Neural cell (in vitro differentiated cells): ENCODE data around the gene PFN3.
"Not testable (repeated sequence)": the region's sequence is repeated elsewhere in the genome, so short reads cannot be mapped to it uniquely, and the experiment has no call there.

Experiments
- MXI1 ChIP-seq: fragments of 450-650 bp; conservative IDR thresholded peaks from 2 replicates; pipeline ENCODE4 v1.6.1; 2014; ENCODE audit warnings: antibody characterized with exemption, mild to moderate bottlenecking; ENCODE audit not compliant: poor library complexity, severe bottlenecking
- TAF1 ChIP-seq: IDR thresholded peaks from 2 replicates; pipeline ENCODE4 v1.6.1; 2012; ENCODE audit warnings: low read depth
- TF ChIP-seq, protein P1 (sequence below): fragments of 450-650 bp; IDR thresholded peaks from 2 replicates; pipeline ENCODE4 v1.5.1; 2014; ENCODE audit warnings: antibody characterized with exemption, mild to moderate bottlenecking, moderate library complexity; ENCODE audit not compliant: poor library complexity, severe bottlenecking
- TF ChIP-seq, protein P2 (sequence below): IDR thresholded peaks from 2 replicates; pipeline ENCODE4 v1.6.1; 2012; ENCODE audit warnings: borderline replicate concordance

DNA sequence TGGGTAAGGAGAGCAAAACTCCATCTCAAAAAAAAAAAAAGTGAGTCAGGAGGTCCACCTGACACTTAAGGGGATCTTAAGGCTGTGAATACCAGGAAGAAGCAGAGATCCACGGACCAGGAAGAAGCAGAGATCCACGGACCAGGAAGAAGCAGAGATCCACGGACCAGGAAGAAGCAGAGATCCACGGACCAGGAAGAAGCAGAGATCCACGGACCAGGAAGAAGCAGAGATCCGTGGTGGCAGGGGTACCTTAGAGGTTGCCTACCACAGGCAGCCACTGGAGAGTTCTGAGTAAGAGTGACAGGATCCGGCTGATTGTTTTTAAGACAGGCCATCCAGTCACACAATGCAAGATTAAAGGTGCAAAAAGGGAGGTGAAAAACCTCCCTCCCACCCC is 20.0 kb upstream of the PFN3 start:
- TF ChIP-seq, protein P1, sequence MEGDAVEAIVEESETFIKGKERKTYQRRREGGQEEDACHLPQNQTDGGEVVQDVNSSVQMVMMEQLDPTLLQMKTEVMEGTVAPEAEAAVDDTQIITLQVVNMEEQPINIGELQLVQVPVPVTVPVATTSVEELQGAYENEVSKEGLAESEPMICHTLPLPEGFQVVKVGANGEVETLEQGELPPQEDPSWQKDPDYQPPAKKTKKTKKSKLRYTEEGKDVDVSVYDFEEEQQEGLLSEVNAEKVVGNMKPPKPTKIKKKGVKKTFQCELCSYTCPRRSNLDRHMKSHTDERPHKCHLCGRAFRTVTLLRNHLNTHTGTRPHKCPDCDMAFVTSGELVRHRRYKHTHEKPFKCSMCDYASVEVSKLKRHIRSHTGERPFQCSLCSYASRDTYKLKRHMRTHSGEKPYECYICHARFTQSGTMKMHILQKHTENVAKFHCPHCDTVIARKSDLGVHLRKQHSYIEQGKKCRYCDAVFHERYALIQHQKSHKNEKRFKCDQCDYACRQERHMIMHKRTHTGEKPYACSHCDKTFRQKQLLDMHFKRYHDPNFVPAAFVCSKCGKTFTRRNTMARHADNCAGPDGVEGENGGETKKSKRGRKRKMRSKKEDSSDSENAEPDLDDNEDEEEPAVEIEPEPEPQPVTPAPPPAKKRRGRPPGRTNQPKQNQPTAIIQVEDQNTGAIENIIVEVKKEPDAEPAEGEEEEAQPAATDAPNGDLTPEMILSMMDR: not testable (repeated sequence)
- TF ChIP-seq TAF1, MXI1: not testable (repeated sequence)
- TF ChIP-seq, protein P2, sequence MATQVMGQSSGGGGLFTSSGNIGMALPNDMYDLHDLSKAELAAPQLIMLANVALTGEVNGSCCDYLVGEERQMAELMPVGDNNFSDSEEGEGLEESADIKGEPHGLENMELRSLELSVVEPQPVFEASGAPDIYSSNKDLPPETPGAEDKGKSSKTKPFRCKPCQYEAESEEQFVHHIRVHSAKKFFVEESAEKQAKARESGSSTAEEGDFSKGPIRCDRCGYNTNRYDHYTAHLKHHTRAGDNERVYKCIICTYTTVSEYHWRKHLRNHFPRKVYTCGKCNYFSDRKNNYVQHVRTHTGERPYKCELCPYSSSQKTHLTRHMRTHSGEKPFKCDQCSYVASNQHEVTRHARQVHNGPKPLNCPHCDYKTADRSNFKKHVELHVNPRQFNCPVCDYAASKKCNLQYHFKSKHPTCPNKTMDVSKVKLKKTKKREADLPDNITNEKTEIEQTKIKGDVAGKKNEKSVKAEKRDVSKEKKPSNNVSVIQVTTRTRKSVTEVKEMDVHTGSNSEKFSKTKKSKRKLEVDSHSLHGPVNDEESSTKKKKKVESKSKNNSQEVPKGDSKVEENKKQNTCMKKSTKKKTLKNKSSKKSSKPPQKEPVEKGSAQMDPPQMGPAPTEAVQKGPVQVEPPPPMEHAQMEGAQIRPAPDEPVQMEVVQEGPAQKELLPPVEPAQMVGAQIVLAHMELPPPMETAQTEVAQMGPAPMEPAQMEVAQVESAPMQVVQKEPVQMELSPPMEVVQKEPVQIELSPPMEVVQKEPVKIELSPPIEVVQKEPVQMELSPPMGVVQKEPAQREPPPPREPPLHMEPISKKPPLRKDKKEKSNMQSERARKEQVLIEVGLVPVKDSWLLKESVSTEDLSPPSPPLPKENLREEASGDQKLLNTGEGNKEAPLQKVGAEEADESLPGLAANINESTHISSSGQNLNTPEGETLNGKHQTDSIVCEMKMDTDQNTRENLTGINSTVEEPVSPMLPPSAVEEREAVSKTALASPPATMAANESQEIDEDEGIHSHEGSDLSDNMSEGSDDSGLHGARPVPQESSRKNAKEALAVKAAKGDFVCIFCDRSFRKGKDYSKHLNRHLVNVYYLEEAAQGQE: not testable (repeated sequence)
